T-helper 1 cell treated with Interleukin-12 subunit alpha and Interleukin-12 subunit beta and Interleukin-4 antibody, amounts not matched to agents 30 μg/mL and 1 μg/mL, for 36 hours (primary cell): Measurements from ENCODE around the gene MAD2L1BP.
"Not testable (repeated sequence)": the region's sequence is repeated elsewhere in the genome, so short reads cannot be mapped to it uniquely, and the experiment has no call there.

ENCODE experiments used
- H3K27ac Mint-ChIP-seq: one replicate; pipeline ENCODE4 v1.8.0; 2021; ENCODE audit warnings: mild to moderate bottlenecking, mixed read lengths
- H3K27me3 Mint-ChIP-seq: one replicate; pipeline ENCODE4 v1.8.0; 2021; ENCODE audit warnings: low read depth, mixed read lengths
- H3K36me3 Mint-ChIP-seq: one replicate; pipeline ENCODE4 v1.8.0; 2021; ENCODE audit warnings: low read depth, mixed read lengths
- H3K4me1 Mint-ChIP-seq: one replicate; pipeline ENCODE4 v1.8.0; 2021; ENCODE audit warnings: low read depth, mixed read lengths
- H3K4me3 Mint-ChIP-seq: one replicate; pipeline ENCODE4 v1.8.0; 2021; ENCODE audit warnings: mild to moderate bottlenecking, moderate library complexity, mixed read lengths
- H3K9me3 Mint-ChIP-seq: one replicate; pipeline ENCODE4 v1.8.0; 2021; ENCODE audit warnings: mixed read lengths

The MAD2L1BP gene

DNA sequence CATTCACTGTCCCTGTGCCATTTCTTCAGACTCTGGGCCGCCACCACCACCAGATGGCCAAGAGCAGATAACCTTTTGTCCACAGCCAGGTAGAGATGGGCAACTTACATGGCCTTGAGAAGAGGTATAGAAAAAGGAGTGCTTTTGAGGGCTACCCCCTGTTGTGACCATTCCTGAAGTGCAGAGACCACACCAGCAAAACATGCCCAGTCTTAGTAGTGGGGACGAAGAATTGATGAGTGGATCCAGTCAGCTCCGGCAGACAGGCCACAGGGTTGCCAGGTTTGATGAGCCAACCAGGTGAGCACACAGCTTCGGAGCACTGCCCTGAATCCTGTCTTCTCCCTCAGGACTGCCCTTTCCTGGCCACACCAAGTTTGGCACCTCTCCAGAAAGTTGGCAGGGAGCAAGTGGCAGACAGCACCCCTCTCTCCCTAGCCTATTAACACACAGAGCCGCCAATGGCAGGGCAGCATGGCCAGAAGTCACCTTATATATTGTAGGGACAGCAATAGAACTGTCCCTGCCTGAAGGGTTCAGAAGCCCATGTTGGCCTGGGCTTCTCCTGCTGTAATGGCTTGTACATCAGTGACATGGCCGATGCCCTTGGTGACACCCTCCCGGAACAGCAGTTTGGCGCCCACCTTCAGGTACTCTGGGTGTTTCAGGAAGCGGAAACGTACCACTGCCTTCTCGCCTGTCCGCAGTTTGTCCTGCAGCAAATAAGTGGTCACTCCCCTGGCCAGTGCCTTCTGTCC is 14.4 kb upstream of the MAD2L1BP start:
- H3K4me1 Mint-ChIP-seq = peaks cover 6% of the 10 kb centered on the region
- peaks cover 38% of the 10 kb centered on the region for H3K36me3 Mint-ChIP-seq
- no peaks in the 10 kb centered on the region for H3K27me3 Mint-ChIP-seq
- no peaks in the 10 kb centered on the region for H3K9me3 Mint-ChIP-seq
- no peak overlapping the region for H3K4me3 Mint-ChIP-seq
- H3K27ac Mint-ChIP-seq = no peak overlapping the region

DNA sequence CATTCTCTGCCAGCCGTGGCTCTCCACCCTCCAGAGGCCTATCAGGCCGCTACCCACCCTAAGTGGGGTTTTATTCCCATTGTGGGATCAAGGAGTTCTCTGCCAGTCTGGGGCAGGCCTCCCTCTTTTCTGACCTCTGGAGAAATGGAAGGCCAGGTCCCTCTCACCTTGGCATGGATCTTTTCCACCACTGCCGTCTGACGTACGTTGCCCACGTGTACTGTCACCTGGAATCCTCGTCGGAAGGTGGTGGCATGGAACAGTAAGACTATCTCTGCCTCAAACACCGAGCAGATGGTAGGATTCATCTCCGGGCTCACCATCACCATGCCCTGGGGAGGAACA is 13.8 kb upstream of the MAD2L1BP start:
- no peaks in the 10 kb centered on the region for H3K27me3 Mint-ChIP-seq
- no peak overlapping the region for H3K4me3 Mint-ChIP-seq
- H3K9me3 Mint-ChIP-seq = no peaks in the 10 kb centered on the region
- peaks cover 35% of the 10 kb centered on the region for H3K36me3 Mint-ChIP-seq
- H3K27ac Mint-ChIP-seq = peak overlapping the region; percentile 5
- peaks cover 11% of the 10 kb centered on the region for H3K4me1 Mint-ChIP-seq

DNA sequence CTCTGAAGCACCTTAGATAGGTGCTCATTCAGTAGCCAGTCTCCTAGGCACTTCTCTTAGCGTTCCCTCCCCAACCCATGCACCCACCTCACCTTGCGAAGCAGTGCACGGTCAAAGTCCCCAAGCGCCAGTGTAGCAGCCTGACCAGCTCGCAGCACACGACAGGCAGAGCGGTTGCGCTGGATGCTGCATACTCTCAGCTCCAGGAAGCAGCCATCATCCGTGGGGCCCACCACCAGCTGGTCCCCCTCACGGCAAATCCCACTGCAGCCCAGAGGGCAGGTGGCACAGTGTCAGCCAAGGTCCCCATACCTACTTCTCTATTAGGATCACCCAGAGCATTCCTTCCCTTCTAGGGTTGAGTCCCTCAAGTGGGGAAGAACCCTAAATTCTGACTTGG is 13.1 kb upstream of the MAD2L1BP start:
- Mint-ChIP-seq H3K27ac (peak overlapping the region; percentile 19), H3K27me3 (no peaks in the 10 kb centered on the region), H3K4me1 (peaks cover 19% of the 10 kb centered on the region), H3K9me3 (no peaks in the 10 kb centered on the region), H3K36me3 (peaks cover 39% of the 10 kb centered on the region), H3K4me3 (no peak overlapping the region)

DNA sequence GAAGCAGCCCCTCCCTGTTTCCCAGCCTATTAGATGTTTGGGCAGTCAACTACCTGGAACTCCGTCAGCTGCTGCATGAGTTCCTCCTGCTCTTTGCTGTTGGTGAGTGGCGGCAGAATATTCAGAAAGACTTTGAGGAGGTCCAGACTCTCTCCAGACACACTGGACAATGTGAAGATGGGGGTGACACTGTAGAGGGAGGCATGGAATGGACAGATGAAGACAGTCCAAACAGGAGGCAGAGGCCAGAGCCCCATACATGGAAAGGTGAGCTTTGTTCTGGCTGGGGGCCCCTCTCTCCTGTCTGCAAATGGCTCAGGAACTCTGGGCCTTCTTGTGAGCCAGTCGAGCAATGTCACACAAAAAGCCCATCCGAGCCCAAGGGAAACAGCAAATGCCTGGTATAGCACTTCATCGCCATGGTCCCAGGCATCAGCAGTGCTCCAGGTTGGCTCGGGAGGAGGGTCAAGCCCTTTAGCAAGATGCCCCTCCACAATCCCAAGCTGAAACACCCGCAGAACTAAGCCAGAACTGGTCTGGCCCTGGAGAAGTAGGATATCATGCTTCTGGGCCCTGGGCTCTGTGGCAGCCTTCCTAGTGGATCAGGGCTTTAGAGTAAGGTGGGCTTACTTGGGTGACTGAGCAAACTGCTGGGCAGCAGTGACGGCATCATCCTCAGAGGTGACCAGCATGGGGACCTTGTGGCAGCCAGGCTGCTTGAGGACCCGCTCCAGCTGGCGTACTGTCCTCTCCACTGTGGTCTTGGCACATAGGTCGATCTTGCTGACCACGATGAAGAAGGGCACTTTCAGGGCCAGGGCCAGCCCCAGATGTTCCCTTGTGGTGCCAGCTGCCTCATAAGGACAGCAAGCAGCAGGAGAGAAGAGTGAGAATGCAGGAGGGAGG is 11.5 kb upstream of the MAD2L1BP start:
- H3K4me1 Mint-ChIP-seq = peaks cover 29% of the 10 kb centered on the region
- H3K9me3 Mint-ChIP-seq = no peaks in the 10 kb centered on the region
- no peak overlapping the region for H3K27ac Mint-ChIP-seq
- H3K27me3 Mint-ChIP-seq = no peaks in the 10 kb centered on the region
- H3K36me3 Mint-ChIP-seq = peaks cover 42% of the 10 kb centered on the region
- H3K4me3 Mint-ChIP-seq = no peak overlapping the region

DNA sequence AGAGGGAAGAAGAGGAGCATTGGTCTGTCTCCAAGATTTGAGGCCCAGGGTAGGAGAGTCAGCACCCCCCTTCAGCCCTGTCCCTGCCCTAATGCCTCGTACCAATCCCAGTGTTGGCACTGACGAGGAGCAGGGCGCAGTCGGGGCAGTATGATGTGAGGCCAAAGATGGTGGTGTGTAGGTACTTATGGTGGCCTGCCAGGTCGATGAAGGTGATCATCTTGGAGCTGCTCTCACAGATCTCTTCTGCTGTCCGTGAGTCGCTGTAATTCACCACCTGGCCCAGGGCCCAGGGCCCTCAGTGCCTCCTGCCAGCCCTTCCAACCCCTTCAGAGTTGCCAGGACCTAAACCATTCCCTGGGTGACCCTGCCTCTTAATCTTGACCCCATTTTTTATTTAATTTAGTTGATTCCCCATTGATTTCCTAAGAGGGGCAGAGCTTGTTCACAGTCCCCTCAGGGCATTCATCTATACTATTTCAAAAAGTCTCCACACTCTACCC is 10.8 kb upstream of the MAD2L1BP start:
- Mint-ChIP-seq H3K4me3 (no peak overlapping the region), H3K27me3 (no peaks in the 10 kb centered on the region), H3K36me3 (peaks cover 40% of the 10 kb centered on the region), H3K9me3 (no peaks in the 10 kb centered on the region), H3K27ac (no peak overlapping the region), H3K4me1 (peaks cover 31% of the 10 kb centered on the region)

DNA sequence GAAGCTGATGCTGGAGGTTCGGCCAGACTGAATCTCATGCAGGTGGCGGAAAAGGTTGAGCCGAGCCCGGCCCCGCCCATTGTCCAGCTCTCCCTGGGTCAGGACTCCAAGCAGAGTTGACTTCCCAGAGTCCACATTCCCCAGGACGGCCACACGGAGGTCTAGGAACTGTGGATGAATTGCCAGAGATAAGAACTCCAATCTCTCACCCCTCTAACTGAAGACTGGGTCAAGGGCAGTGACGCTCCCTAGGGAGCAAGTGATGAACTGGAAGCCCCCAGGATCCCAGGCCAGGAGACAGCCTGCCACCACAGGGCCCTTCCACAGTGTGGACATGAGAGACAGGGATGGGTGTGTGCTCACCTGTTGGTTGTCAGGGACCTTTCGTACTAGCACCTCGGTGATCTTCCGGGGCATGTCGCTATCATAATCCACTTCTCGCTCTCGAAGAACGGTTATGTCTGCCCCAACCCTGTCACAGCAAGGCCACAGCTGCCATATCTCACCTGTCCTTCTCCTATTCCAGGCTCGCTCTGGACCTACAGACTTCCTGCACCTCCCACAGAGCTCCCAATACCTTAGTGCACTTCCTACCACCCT is 10.1 kb upstream of the MAD2L1BP start:
- Mint-ChIP-seq H3K9me3 (no peaks in the 10 kb centered on the region), H3K27me3 (no peaks in the 10 kb centered on the region), H3K27ac (peak overlapping the region; percentile 27), H3K36me3 (peaks cover 40% of the 10 kb centered on the region), H3K4me1 (peaks cover 37% of the 10 kb centered on the region), H3K4me3 (no peak overlapping the region)

DNA sequence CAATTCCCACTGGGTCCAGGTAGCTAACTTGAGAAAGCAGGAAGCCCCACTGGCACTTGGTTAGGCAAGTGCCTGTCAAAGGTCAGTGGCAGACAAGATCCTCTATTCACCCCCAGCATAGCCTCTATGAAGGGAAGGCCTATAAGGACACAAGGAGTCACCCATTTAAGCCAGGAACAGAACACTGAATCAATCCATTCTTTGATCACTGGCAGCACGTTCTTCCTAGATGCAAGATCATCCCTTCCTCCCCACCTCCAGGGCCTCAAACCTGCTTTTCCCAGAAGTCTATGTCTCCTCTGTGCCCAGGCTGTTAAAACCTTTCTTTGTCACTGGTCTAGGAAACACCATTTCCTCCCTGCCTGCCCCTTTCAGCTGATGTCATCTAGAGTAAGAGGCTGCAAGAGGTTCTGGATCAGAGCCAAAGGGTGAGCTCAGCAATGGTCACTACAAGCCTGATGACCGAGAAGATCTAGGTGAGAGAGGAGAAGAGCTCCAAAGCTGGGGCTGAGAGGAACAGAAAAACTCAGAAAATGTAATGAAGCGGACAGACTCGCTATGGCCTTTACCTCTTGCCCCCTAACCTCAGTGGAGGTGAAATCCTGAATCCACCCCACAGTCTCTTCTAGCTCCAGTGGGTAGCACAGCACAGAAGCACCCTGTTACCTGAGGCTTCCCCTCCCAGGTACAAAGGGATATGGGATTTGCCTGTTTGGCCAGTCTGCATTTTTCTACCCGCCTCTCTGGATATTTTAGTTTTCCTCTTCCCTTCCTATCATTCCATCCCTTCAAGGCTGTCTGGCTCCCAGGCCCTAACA is 8.4 kb upstream of the MAD2L1BP start:
- Mint-ChIP-seq H3K9me3 (no peaks in the 10 kb centered on the region), H3K27ac (peak overlapping the region; percentile 80), H3K4me3 (peak overlapping the region; percentile 100), H3K27me3 (no peaks in the 10 kb centered on the region), H3K4me1 (peaks cover 39% of the 10 kb centered on the region), H3K36me3 (peaks cover 33% of the 10 kb centered on the region)

DNA sequence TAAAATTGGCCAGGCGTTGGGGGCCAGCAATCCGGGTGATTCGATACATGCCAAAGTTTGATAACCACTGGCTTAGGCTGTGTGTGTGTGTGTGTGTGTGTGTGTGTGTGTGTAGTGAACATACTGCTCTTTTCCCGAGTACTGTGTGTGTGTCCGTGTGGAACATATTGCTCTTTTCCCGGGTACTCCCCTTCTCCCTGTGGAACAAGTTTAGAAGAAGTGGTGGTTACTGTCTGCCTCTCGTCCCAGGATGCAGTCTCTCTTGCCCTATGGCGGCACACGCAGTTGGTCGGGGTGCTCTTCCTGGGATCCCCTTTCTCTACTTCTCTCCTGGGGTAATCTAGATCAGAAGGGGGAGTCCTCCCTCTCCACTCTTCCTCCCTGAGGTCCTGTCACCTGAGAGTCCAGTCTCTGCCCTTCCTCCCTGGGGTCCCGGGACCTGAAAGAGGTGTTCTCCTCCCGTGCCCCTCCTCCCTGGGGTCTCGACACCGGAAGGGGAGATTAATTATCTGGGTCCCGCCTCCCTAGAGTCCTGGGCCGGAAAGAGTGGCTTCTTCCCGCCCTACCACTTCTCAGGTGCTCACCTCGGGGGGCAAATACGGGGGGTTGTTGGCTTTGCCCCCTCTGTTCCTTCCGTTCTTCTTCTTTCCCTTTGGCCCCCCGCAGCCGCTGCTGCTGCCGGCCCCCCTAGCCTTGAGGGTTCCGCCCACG is 7.1 kb upstream of the MAD2L1BP start:
- H3K36me3 Mint-ChIP-seq = peaks cover 25% of the 10 kb centered on the region
- H3K9me3 Mint-ChIP-seq = no peaks in the 10 kb centered on the region
- peak overlapping the region; percentile 98 for H3K27ac Mint-ChIP-seq
- peaks cover 38% of the 10 kb centered on the region for H3K4me1 Mint-ChIP-seq
- no peaks in the 10 kb centered on the region for H3K27me3 Mint-ChIP-seq
- H3K4me3 Mint-ChIP-seq = peak overlapping the region; percentile 100

DNA sequence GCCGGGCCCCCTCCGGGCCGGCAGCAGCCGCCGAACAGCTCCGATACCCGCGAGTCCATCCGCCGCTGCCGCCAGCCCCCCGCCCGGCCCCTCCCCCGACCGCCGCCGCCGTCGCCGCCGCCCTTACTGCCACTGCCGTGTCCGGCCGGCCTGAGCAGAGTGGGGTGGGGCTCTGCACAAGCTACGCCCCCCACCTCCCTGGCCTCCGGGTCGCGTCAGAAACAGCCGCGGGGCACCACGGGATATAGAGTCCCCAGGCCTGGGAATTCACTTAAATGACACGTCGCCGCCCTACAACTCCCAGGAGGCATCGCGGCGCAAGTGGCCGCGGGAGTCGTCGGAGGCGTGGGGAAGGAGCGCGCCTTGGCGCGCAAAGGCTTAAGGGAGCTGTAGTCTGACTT is 6.5 kb upstream of the MAD2L1BP start, which contains the start of gene GTPBP2:
TSS of gene GTPBP2 (minus strand) at position 161 of the 401 bp plus-strand sequence. CDS start at position 59, 102 bp downstream.
- no peaks in the 10 kb centered on the region for H3K9me3 Mint-ChIP-seq
- peak within 1 kb of the TSS; percentile 100 for H3K27ac Mint-ChIP-seq
- peaks cover 42% of the 10 kb centered on the region for H3K4me1 Mint-ChIP-seq
- peak within 1 kb of the TSS; percentile 100 for H3K4me3 Mint-ChIP-seq
- peaks cover 23% of the 10 kb centered on the region for H3K36me3 Mint-ChIP-seq
- no peaks in the 10 kb centered on the region for H3K27me3 Mint-ChIP-seq

DNA sequence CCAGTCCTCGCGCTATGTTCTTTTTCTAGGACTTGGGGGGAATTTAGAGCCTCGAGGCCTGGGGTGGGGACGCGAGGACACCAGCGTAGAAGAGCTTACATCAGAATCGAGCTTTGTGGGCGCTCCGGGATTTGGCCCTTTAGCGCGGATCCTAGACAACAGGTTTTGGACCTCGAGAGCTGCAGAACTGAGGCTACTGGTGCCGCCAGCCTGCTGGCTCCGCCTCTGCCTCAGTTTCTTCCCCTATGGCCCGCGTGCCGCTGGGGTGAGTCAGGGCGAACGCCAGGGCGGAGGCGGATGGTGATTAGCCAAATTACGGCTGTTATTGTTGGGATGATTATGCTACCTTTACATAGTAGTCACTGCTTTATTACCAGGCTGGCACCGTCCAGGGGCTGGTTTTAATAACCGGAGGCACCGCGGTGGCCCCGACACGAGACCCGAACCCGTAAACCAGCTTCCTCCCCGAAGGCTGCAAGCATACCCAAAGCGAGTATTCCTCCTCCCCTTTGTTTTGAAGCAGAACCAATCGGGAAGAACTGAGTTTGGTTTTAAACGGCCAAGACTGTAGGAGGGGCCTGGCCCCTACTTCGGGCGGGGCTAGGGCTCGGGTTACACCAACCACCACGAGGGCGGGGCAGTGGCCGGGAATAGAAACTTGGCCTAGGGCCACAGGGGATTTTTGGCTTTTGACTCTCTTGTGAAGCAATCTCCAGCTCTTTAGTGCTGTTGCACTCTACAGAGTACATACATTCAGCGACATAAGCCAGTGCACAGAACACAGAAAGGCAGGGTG is 5.9 kb upstream of the MAD2L1BP start:
- H3K9me3 Mint-ChIP-seq = no peaks in the 10 kb centered on the region
- H3K27me3 Mint-ChIP-seq = no peaks in the 10 kb centered on the region
- peaks cover 42% of the 10 kb centered on the region for H3K4me1 Mint-ChIP-seq
- peaks cover 20% of the 10 kb centered on the region for H3K36me3 Mint-ChIP-seq
- H3K27ac Mint-ChIP-seq = peak overlapping the region; percentile 100
- peak overlapping the region; percentile 100 for H3K4me3 Mint-ChIP-seq

DNA sequence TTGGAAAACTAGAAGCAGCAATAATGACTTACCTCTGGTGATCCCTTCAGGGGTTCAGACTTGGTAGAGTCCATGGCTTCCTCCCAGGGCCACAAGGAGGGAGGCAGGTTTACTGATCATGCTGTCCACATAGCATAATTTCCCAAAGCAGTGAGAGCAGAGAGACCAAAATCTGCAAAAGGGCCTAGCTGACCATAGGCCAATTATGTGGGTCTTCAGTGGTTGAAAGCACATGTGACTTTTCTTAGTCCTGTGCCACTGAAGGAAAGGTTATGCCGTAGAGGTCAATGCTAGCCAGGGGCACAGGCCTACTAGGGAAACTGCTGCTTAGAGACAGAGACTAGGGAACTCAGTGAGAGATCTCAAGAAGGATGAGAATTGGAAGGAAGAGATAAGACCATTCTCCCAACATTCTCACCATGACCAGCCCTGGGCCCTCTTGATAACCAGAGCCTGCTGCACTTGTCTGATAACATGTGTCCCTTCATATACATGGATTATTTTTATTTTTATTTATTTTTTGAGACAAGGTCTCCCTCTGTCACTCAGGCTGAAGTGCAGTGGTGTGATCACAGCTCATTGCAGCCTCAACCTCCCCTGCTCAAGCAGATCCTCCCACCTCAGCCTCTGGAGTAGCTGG is 4.5 kb upstream of the MAD2L1BP start:
- peaks cover 15% of the 10 kb centered on the region for H3K36me3 Mint-ChIP-seq
- peak overlapping the region; percentile 90 for H3K27ac Mint-ChIP-seq
- H3K4me3 Mint-ChIP-seq = peak overlapping the region; percentile 61
- H3K4me1 Mint-ChIP-seq = peaks cover 49% of the 10 kb centered on the region
- H3K9me3 Mint-ChIP-seq = no peaks in the 10 kb centered on the region
- no peaks in the 10 kb centered on the region for H3K27me3 Mint-ChIP-seq

DNA sequence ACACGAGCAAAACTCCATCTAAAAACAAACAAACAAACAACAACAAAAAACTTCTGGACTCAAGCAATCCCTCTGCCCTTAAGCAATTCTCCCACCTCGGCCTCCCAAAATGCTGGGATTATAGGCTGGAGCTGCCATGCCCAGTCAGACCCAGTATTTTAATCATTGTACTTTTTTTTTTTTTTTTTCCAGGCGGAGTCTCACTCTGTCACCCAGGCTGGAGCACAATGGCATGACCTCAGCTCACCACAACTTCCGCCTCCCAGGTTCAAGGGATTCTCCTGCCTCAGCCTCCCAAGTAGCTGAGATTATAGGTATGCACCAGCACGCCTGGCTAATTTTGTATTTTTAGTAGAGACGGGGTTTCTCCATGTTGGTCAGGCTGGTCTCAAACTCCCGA is 2.6 kb upstream of the MAD2L1BP start:
- not testable (repeated sequence) for H3K9me3 Mint-ChIP-seq, H3K27me3 Mint-ChIP-seq, H3K4me3 Mint-ChIP-seq, H3K27ac Mint-ChIP-seq
- peaks cover 40% of the 10 kb centered on the region for H3K4me1 Mint-ChIP-seq
- peaks cover 20% of the 10 kb centered on the region for H3K36me3 Mint-ChIP-seq
